ENCODE data around the gene GSTA4.

DNA sequence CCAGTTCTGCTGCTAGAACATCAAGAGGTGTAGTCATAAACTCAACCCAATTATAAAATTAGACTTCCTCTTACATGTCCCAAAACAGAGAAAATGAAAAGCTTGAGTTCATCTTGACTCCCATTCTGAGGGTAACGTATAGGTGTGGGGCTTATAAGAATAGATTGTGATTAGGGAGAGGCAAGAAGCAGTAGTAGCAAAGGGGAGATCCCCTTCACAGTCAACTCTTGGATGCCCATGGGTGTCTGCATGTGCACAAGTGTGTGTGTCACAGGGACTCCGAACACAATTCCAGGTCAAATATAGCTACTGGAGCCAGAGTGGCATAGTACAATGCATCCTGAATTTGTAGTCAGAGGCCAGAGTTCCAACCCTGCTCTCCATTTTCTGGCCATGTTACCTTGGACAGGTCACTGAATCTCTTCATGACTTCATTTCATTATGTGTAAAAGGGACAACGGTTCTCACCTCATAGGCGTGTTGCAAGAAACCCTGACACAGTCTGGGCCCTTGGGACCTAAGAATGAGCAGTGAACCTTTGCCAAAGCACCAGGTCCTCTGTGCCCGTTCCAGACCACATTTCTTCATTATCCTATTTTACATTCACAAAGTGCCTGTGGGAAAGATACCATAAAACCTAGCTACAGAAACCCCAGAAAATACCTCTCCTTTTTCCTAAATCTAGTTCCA is 11.8 kb downstream of the GSTA4 start:
- TF ChIP-seq SP1 (IDR thresholded peaks at IDR 0.05) (no peak), RAD21 (IDR thresholded peaks at IDR 0.05) (no peak), RXRA (IDR thresholded peaks at IDR 0.05) (no peak), JUND (IDR thresholded peaks at IDR 0.05) (no peak), YY1 (IDR thresholded peaks at IDR 0.05) (no peak), EGR1 (IDR thresholded peaks at IDR 0.05; ENCODE audit: low read depth in 2 of 2) (no peak)
- TF ChIP-seq, protein P1, sequence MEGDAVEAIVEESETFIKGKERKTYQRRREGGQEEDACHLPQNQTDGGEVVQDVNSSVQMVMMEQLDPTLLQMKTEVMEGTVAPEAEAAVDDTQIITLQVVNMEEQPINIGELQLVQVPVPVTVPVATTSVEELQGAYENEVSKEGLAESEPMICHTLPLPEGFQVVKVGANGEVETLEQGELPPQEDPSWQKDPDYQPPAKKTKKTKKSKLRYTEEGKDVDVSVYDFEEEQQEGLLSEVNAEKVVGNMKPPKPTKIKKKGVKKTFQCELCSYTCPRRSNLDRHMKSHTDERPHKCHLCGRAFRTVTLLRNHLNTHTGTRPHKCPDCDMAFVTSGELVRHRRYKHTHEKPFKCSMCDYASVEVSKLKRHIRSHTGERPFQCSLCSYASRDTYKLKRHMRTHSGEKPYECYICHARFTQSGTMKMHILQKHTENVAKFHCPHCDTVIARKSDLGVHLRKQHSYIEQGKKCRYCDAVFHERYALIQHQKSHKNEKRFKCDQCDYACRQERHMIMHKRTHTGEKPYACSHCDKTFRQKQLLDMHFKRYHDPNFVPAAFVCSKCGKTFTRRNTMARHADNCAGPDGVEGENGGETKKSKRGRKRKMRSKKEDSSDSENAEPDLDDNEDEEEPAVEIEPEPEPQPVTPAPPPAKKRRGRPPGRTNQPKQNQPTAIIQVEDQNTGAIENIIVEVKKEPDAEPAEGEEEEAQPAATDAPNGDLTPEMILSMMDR (IDR thresholded peaks at IDR 0.05; ENCODE audit: low read depth, low read length, missing input control): no peak
- TF ChIP-seq, protein P2, sequence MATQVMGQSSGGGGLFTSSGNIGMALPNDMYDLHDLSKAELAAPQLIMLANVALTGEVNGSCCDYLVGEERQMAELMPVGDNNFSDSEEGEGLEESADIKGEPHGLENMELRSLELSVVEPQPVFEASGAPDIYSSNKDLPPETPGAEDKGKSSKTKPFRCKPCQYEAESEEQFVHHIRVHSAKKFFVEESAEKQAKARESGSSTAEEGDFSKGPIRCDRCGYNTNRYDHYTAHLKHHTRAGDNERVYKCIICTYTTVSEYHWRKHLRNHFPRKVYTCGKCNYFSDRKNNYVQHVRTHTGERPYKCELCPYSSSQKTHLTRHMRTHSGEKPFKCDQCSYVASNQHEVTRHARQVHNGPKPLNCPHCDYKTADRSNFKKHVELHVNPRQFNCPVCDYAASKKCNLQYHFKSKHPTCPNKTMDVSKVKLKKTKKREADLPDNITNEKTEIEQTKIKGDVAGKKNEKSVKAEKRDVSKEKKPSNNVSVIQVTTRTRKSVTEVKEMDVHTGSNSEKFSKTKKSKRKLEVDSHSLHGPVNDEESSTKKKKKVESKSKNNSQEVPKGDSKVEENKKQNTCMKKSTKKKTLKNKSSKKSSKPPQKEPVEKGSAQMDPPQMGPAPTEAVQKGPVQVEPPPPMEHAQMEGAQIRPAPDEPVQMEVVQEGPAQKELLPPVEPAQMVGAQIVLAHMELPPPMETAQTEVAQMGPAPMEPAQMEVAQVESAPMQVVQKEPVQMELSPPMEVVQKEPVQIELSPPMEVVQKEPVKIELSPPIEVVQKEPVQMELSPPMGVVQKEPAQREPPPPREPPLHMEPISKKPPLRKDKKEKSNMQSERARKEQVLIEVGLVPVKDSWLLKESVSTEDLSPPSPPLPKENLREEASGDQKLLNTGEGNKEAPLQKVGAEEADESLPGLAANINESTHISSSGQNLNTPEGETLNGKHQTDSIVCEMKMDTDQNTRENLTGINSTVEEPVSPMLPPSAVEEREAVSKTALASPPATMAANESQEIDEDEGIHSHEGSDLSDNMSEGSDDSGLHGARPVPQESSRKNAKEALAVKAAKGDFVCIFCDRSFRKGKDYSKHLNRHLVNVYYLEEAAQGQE (IDR thresholded peaks at IDR 0.05): no peak
- TF ChIP-seq, protein P3, sequence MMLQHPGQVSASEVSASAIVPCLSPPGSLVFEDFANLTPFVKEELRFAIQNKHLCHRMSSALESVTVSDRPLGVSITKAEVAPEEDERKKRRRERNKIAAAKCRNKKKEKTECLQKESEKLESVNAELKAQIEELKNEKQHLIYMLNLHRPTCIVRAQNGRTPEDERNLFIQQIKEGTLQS (IDR thresholded peaks at IDR 0.05): no peak
